ENCODE results near the gene PSME4. TPM values are rescaled to one million over a fixed set of nuclear protein-coding genes. Genes with fewer than 3 reads are reported as not detected.
"Not testable (repeated sequence)": the region's sequence is repeated elsewhere in the genome, so short reads cannot be mapped to it uniquely, and the experiment has no call there.

PSME4 gene
- total RNA-seq, 4 donors from 2014 or later: 23.8 to 51.2 (median 34.2) TPM

DNA sequence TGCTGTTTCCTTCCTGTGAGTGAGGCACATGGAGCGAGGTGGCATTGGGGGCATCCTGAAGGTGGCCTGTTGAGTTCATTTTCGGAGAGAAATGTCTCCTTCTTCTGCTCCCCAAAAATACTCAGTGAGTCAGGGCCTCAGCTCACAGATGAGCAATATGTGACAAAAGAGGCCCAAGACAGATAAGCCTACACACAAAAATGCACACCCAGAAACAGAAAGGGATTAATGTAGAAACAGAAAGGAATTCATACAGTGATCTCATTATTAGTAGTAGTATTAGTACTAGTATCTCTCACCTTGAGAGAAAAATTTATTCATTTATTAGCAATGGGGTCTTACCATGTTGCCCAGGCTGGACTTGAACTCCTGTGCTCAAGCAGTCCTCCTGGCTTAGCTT, 116.1 kb downstream of the PSME4 start:
- no peak for TF ChIP-seq POLR2A (IDR thresholded peaks at IDR 0.05)
- TF ChIP-seq, protein P1, sequence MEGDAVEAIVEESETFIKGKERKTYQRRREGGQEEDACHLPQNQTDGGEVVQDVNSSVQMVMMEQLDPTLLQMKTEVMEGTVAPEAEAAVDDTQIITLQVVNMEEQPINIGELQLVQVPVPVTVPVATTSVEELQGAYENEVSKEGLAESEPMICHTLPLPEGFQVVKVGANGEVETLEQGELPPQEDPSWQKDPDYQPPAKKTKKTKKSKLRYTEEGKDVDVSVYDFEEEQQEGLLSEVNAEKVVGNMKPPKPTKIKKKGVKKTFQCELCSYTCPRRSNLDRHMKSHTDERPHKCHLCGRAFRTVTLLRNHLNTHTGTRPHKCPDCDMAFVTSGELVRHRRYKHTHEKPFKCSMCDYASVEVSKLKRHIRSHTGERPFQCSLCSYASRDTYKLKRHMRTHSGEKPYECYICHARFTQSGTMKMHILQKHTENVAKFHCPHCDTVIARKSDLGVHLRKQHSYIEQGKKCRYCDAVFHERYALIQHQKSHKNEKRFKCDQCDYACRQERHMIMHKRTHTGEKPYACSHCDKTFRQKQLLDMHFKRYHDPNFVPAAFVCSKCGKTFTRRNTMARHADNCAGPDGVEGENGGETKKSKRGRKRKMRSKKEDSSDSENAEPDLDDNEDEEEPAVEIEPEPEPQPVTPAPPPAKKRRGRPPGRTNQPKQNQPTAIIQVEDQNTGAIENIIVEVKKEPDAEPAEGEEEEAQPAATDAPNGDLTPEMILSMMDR (IDR thresholded peaks at IDR 0.05): no peak
- no peak overlapping the region for H3K4me3 ChIP-seq
- no peaks in the 10 kb centered on the region for H3K9me3 ChIP-seq
- H3K27ac ChIP-seq: no peak overlapping the region
- H3K27me3 ChIP-seq: no peaks in the 10 kb centered on the region
- H3K4me1 ChIP-seq: no peaks in the 10 kb centered on the region
- DNase-seq: no peak
- peaks cover 0 to 9% (median 0%) of the 10 kb centered on the region in 3 donors for H3K36me3 ChIP-seq

DNA sequence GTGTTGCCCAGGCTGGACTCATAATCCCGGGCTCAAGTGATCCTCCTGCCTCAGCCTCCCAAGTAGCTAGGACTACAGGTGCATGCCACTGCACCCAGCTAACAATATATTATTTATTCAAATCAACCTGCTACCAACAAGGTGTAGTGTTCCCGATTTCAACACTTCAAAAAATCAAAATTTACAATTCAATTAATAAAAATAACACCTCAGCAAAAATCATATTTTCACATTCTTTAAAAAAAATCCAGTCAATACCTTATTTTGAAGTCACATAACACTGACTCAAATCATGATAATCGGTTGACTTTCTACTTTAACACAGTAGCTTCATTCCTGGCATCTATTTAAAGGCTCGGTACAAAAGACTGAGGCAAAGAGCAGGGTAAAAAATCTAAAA, 118.3 kb downstream of the PSME4 start:
- no peak for DNase-seq
- TF ChIP-seq POLR2A (IDR thresholded peaks at IDR 0.05): no peak
- TF ChIP-seq, protein P1 (IDR thresholded peaks at IDR 0.05): no peak
- H3K27ac ChIP-seq: no peak overlapping the region
- no peaks in the 10 kb centered on the region for H3K4me1 ChIP-seq
- no peaks in the 10 kb centered on the region for H3K27me3 ChIP-seq
- H3K4me3 ChIP-seq: no peak overlapping the region
- peaks cover 0 to 9% (median 0%) of the 10 kb centered on the region in 3 donors for H3K36me3 ChIP-seq
- no peaks in the 10 kb centered on the region for H3K9me3 ChIP-seq

DNA sequence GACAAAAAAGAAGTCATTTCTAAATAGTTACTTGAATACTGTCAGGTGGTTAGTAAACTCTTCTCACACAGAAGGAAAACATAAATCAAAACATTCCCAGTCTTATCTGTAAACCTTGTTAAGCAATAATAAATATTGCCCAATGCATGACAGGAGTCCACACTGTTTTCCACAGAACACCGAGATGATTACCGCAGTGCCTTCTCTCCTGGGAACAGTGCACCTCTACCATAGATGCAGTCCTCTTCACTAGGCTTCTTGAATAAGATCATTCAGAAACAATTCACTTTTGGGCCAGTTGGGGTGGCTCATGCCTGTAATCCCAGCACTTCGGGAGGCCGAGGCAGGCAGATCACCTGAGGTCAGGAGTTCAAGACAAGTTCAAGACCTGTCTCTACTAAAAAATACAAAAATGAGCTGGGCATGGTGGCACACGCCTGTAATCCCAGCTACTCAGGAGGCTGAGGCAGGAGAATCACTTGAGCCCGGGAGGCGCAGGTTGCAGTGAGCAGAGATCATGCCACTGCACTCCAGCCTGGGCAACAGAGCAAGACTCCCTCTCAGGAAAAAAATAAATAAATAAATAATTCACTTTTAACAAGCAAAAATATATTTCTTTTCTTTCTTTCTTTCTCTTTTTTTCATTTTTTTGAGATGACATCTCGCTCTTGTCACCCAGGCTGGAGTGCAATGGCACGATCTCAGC, 119.6 kb downstream of the PSME4 start:
- not testable (repeated sequence) for H3K27ac ChIP-seq, H3K36me3 ChIP-seq, H3K4me3 ChIP-seq, H3K27me3 ChIP-seq, H3K4me1 ChIP-seq, DNase-seq, H3K9me3 ChIP-seq

DNA sequence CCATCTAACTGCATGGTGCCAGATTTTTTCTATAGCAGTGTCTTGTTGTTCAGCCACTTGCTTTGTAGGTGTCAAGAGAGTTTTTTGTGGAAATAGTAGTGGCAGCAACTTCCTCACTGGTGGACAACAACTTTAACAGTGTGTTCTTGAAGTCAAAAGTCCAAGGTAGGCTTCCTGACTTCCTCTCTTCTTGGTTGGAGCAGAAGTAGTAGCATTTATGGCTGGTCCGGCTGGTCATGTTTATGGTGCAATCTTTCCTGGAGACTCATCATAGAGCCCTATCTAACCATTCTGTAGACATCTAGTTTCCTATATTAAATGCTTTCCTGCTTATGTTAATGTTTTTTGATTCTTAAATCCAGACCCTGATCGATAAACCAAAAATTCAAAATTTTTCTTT, 122.7 kb downstream of the PSME4 start:
- Histone ChIP-seq H3K27me3 (no peaks in the 10 kb centered on the region), H3K4me1 (no peaks in the 10 kb centered on the region), H3K9me3 (no peaks in the 10 kb centered on the region), H3K36me3 (no peaks in the 10 kb centered on the region), H3K27ac (no peak overlapping the region), H3K4me3 (no peak overlapping the region)
- TF ChIP-seq POLR2A (IDR thresholded peaks at IDR 0.05): no peak
- TF ChIP-seq, protein P1 (IDR thresholded peaks at IDR 0.05): no peak
- no peak for DNase-seq

DNA sequence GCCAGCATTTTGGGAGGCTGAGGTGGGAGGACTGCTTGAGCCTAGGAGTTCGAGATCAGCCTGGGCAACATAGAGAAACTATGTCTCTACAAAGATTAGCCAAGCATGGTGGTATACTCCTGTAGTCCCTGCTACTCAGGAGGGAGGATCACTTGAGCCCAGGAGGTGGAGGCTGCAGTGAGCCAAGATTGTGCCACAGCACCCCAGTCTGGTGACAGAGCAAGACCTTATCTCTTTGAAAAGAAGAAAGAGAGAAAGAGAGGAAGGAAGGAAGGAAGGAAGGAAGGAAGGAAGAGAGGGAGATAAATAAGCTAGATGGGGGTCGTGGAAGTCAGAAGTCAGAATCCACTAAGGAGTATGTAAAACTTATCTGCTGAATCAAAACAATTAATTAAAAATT, 127.2 kb downstream of the PSME4 start:
- no peaks in the 10 kb centered on the region for H3K36me3 ChIP-seq
- no peak overlapping the region for H3K4me3 ChIP-seq
- no peaks in the 10 kb centered on the region for H3K27me3 ChIP-seq
- no peak for DNase-seq
- H3K4me1 ChIP-seq: no peaks in the 10 kb centered on the region
- TF ChIP-seq, protein P1 (IDR thresholded peaks at IDR 0.05): no peak
- TF ChIP-seq POLR2A (IDR thresholded peaks at IDR 0.05): no peak
- H3K9me3 ChIP-seq: no peaks in the 10 kb centered on the region
- no peak overlapping the region for H3K27ac ChIP-seq

DNA sequence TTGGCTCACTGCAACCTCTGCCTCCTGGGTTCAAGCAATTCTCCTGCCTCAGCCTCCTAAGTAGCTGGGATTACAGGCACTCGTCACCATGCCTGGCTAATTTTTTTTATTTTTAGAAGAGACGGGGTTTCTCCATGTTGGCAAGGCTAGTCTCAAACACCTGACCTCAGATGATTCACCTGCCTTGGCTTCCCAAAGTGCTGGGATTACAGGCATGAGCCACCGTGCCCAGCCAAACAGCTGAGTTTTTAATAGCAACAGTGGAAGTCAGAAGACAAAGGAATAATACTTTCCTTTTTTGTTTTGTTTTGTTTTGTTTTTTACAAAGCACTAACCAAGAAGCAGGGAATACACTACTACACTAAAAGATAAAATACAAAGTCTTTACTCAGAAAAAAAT, 127.9 kb downstream of the PSME4 start:
- TF ChIP-seq, protein P1 (IDR thresholded peaks at IDR 0.05): no peak
- TF ChIP-seq POLR2A (IDR thresholded peaks at IDR 0.05): no peak
- Histone ChIP-seq H3K4me3 (no peak overlapping the region), H3K4me1 (no peaks in the 10 kb centered on the region), H3K27ac (no peak overlapping the region), H3K36me3 (no peaks in the 10 kb centered on the region), H3K27me3 (no peaks in the 10 kb centered on the region), H3K9me3 (no peaks in the 10 kb centered on the region)
- no peak for DNase-seq

DNA sequence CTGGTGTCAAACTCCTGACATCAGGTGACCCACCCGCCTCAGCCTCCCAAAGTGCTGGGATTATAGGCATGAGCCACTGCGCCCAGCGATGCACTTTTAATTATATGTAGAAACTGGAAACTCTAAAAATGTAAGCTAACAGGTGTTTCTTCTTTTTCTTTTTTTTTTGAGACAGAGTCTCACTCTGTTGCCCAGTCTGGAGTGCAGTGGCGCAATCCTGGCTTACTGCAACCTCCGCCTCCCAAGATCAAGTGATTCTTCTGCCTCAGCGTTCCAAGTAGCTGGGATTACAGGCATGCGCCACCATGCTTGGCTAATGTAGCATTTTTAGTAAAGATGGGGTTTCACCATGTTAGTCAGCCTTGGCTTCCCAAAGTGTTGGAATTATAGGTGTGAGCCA, 129.1 kb downstream of the PSME4 start:
- DNase-seq, H3K27me3 ChIP-seq, H3K27ac ChIP-seq, H3K9me3 ChIP-seq, H3K36me3 ChIP-seq, H3K4me1 ChIP-seq, H3K4me3 ChIP-seq: not testable (repeated sequence)

Data from Peyer's patch (tissue), 4 donors.